ENCODE results near the gene PLD4.

Gene PLD4

GRCh38 chr14:104926619-104927431 lies 2.1 kb downstream of the PLD4 start:
- H3K36me3 ChIP-seq (ENCODE audit: insufficient read depth, low read depth, low read length) = no peaks in the 10 kb centered on the region
- H3K4me3 ChIP-seq (ENCODE audit: low read length) = no peak overlapping the region
- peaks cover 26% of the 10 kb centered on the region for H3K27me3 ChIP-seq (ENCODE audit: insufficient read depth, low read length)
- H3K9ac ChIP-seq (ENCODE audit: low read depth, low read length) = no peak overlapping the region
- no peaks in the 10 kb centered on the region for H3K4me1 ChIP-seq (ENCODE audit: insufficient read depth, low read length)
- H3K27ac ChIP-seq (ENCODE audit: low read length) = no peak overlapping the region
- H3K9me3 ChIP-seq (ENCODE audit: insufficient read depth, low read depth, low read length) = no peaks in the 10 kb centered on the region; the same call in 1 of the 2 replicates

- H3K9me3 ChIP-seq (ENCODE audit: insufficient read depth, low read depth, low read length) = no peaks in the 10 kb centered on the region; the same call in 1 of the 2 replicates
- peaks cover 32% of the 10 kb centered on the region for H3K27me3 ChIP-seq (ENCODE audit: insufficient read depth, low read length)
- no peak overlapping the region for H3K9ac ChIP-seq (ENCODE audit: low read depth, low read length)
- H3K36me3 ChIP-seq (ENCODE audit: insufficient read depth, low read depth, low read length) = no peaks in the 10 kb centered on the region
- H3K4me3 ChIP-seq (ENCODE audit: low read length) = no peak overlapping the region
- H3K27ac ChIP-seq (ENCODE audit: low read length) = no peak overlapping the region
- no peaks in the 10 kb centered on the region for H3K4me1 ChIP-seq (ENCODE audit: insufficient read depth, low read length)
Measured at GRCh38 chr14:104927432-104927816, 2.7 kb downstream of the PLD4 start.

- Histone ChIP-seq H3K9me3 (ENCODE audit: insufficient read depth, low read depth, low read length) (no peaks in the 10 kb centered on the region; the same call in 1 of the 2 replicates), H3K9ac (ENCODE audit: low read depth, low read length) (no peak overlapping the region), H3K4me3 (ENCODE audit: low read length) (no peak overlapping the region), H3K27ac (ENCODE audit: low read length) (no peak overlapping the region), H3K4me1 (ENCODE audit: insufficient read depth, low read length) (no peaks in the 10 kb centered on the region), H3K27me3 (ENCODE audit: insufficient read depth, low read length) (peaks cover 37% of the 10 kb centered on the region), H3K36me3 (ENCODE audit: insufficient read depth, low read depth, low read length) (no peaks in the 10 kb centered on the region)
Measured at GRCh38 chr14:104927901-104928300, 3.2 kb downstream of the PLD4 start.

GRCh38 chr14:104928391-104929133 lies 3.9 kb downstream of the PLD4 start:
- Histone ChIP-seq H3K4me3 (ENCODE audit: low read length) (no peak overlapping the region), H3K9ac (ENCODE audit: low read depth, low read length) (no peak overlapping the region), H3K9me3 (ENCODE audit: insufficient read depth, low read depth, low read length) (no peaks in the 10 kb centered on the region; the same call in 1 of the 2 replicates), H3K27me3 (ENCODE audit: insufficient read depth, low read length) (peaks cover 41% of the 10 kb centered on the region), H3K27ac (ENCODE audit: low read length) (no peak overlapping the region), H3K36me3 (ENCODE audit: insufficient read depth, low read depth, low read length) (no peaks in the 10 kb centered on the region), H3K4me1 (ENCODE audit: insufficient read depth, low read length) (no peaks in the 10 kb centered on the region)

GRCh38 chr14:104929268-104930230 lies 4.9 kb downstream of the PLD4 start:
- Histone ChIP-seq H3K36me3 (ENCODE audit: insufficient read depth, low read depth, low read length) (no peaks in the 10 kb centered on the region), H3K4me3 (ENCODE audit: low read length) (no peak overlapping the region), H3K9ac (ENCODE audit: low read depth, low read length) (no peak overlapping the region), H3K27me3 (ENCODE audit: insufficient read depth, low read length) (peaks cover 48% of the 10 kb centered on the region), H3K27ac (ENCODE audit: low read length) (no peak overlapping the region), H3K4me1 (ENCODE audit: insufficient read depth, low read length) (no peaks in the 10 kb centered on the region; the same call in 1 of the 2 replicates), H3K9me3 (ENCODE audit: insufficient read depth, low read depth, low read length) (no peaks in the 10 kb centered on the region)

GRCh38 chr14:104930526-104931303 lies 6.0 kb downstream of the PLD4 start:
- no peaks in the 10 kb centered on the region; the same call in 1 of the 2 replicates for H3K4me1 ChIP-seq (ENCODE audit: insufficient read depth, low read length)
- peaks cover 59% of the 10 kb centered on the region for H3K27me3 ChIP-seq (ENCODE audit: insufficient read depth, low read length)

GRCh38 chr14:104931304-104931770 lies 6.7 kb downstream of the PLD4 start:
- no peaks in the 10 kb centered on the region for H3K9me3 ChIP-seq (ENCODE audit: insufficient read depth, low read depth, low read length)
- no peak overlapping the region for H3K9ac ChIP-seq (ENCODE audit: low read depth, low read length)
- no peaks in the 10 kb centered on the region; the same call in 1 of the 2 replicates for H3K4me1 ChIP-seq (ENCODE audit: insufficient read depth, low read length)
- H3K4me3 ChIP-seq (ENCODE audit: low read length) = no peak overlapping the region
- no peak overlapping the region for H3K27ac ChIP-seq (ENCODE audit: low read length)
- H3K36me3 ChIP-seq (ENCODE audit: insufficient read depth, low read depth, low read length) = no peaks in the 10 kb centered on the region
- peaks cover 65% of the 10 kb centered on the region for H3K27me3 ChIP-seq (ENCODE audit: insufficient read depth, low read length)

More at GRCh38 chr14:104930526-104931303, 6.0 kb downstream of the PLD4 start:
- no peak overlapping the region for H3K4me3 ChIP-seq (ENCODE audit: low read length)
- no peaks in the 10 kb centered on the region for H3K36me3 ChIP-seq (ENCODE audit: insufficient read depth, low read depth, low read length)
- H3K9ac ChIP-seq (ENCODE audit: low read depth, low read length) = no peak overlapping the region
- H3K27ac ChIP-seq (ENCODE audit: low read length) = no peak overlapping the region
- no peaks in the 10 kb centered on the region for H3K9me3 ChIP-seq (ENCODE audit: insufficient read depth, low read depth, low read length)

GRCh38 chr14:104931771-104932675 lies 7.3 kb downstream of the PLD4 start:
- Histone ChIP-seq H3K4me3 (ENCODE audit: low read length) (peak overlapping the region; percentile 53; the same call in 1 of the 2 replicates), H3K4me1 (ENCODE audit: insufficient read depth, low read length) (no peaks in the 10 kb centered on the region; the same call in 1 of the 2 replicates), H3K36me3 (ENCODE audit: insufficient read depth, low read depth, low read length) (no peaks in the 10 kb centered on the region), H3K9me3 (ENCODE audit: insufficient read depth, low read depth, low read length) (no peaks in the 10 kb centered on the region), H3K9ac (ENCODE audit: low read depth, low read length) (no peak overlapping the region), H3K27ac (ENCODE audit: low read length) (no peak overlapping the region), H3K27me3 (ENCODE audit: insufficient read depth, low read length) (peaks cover 72% of the 10 kb centered on the region)

GRCh38 chr14:104932676-104933631 lies 8.3 kb downstream of the PLD4 start:
- no peaks in the 10 kb centered on the region; the same call in 1 of the 2 replicates for H3K4me1 ChIP-seq (ENCODE audit: insufficient read depth, low read length)
- H3K9ac ChIP-seq (ENCODE audit: low read depth, low read length) = no peak overlapping the region
- H3K9me3 ChIP-seq (ENCODE audit: insufficient read depth, low read depth, low read length) = no peaks in the 10 kb centered on the region
- no peaks in the 10 kb centered on the region for H3K36me3 ChIP-seq (ENCODE audit: insufficient read depth, low read depth, low read length)
- H3K4me3 ChIP-seq (ENCODE audit: low read length) = peak overlapping the region; percentile 53; the same call in 1 of the 2 replicates
- H3K27ac ChIP-seq (ENCODE audit: low read length) = no peak overlapping the region
- peaks cover 82% of the 10 kb centered on the region for H3K27me3 ChIP-seq (ENCODE audit: insufficient read depth, low read length)

Measured in iPS-20b (cell line).